ENCODE measurements around the gene KCND2.

GRCh38 chr7:120691915-120692314 is 418.9 kb downstream of the KCND2 start:
- TF ChIP-seq POLR2A (IDR thresholded peaks at IDR 0.05; ENCODE audit: low read depth, low read length) (no peak), SMC3 (IDR thresholded peaks at IDR 0.05; ENCODE audit: low read depth, low read length) (no peak), CTCF (conservative IDR thresholded peaks at IDR 0.05; ENCODE audit: low read depth, low read length) (no peak), RAD21 (IDR thresholded peaks at IDR 0.05; ENCODE audit: low read length) (no peak), CEBPB (IDR thresholded peaks at IDR 0.05; ENCODE audit: low read depth, low read length) (no peak), NFE2L2 (IDR thresholded peaks at IDR 0.05; ENCODE audit: low read depth, low read length) (no peak), FOS (IDR thresholded peaks at IDR 0.05; ENCODE audit: low read depth, low read length) (no peak), RFX5 (IDR thresholded peaks at IDR 0.05; ENCODE audit: low read depth, low read length) (no peak), MAFK (IDR thresholded peaks at IDR 0.05; ENCODE audit: low read depth, low read length) (no peak), RCOR1 (IDR thresholded peaks at IDR 0.05; ENCODE audit: insufficient replicate concordance, low read length) (no peak), BHLHE40 (IDR thresholded peaks at IDR 0.05; ENCODE audit: low read depth, low read length) (no peak), MXI1 (IDR thresholded peaks at IDR 0.05; ENCODE audit: borderline replicate concordance, low read depth, low read length) (no peak)
- TF ChIP-seq, protein P1, sequence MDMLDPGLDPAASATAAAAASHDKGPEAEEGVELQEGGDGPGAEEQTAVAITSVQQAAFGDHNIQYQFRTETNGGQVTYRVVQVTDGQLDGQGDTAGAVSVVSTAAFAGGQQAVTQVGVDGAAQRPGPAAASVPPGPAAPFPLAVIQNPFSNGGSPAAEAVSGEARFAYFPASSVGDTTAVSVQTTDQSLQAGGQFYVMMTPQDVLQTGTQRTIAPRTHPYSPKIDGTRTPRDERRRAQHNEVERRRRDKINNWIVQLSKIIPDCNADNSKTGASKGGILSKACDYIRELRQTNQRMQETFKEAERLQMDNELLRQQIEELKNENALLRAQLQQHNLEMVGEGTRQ (IDR thresholded peaks at IDR 0.05; ENCODE audit: low read depth, low read length) = no peak
